Activated CD4-positive, alpha-beta T cell treated with anti-CD3 and anti-CD28 coated beads for 24 hours (primary cell): Measurements from ENCODE around the gene C1QL1.
"Not testable (repeated sequence)": the region's sequence is repeated elsewhere in the genome, so short reads cannot be mapped to it uniquely, and the experiment has no call there.

ENCODE experiments used
- DNase-seq, 2 donors: peaks; one replicate each; pipeline ENCODE4 v3.0.0-alpha.2; 2020; ENCODE audit warnings: low read depth in 2 of 2

C1QL1 gene

DNA sequence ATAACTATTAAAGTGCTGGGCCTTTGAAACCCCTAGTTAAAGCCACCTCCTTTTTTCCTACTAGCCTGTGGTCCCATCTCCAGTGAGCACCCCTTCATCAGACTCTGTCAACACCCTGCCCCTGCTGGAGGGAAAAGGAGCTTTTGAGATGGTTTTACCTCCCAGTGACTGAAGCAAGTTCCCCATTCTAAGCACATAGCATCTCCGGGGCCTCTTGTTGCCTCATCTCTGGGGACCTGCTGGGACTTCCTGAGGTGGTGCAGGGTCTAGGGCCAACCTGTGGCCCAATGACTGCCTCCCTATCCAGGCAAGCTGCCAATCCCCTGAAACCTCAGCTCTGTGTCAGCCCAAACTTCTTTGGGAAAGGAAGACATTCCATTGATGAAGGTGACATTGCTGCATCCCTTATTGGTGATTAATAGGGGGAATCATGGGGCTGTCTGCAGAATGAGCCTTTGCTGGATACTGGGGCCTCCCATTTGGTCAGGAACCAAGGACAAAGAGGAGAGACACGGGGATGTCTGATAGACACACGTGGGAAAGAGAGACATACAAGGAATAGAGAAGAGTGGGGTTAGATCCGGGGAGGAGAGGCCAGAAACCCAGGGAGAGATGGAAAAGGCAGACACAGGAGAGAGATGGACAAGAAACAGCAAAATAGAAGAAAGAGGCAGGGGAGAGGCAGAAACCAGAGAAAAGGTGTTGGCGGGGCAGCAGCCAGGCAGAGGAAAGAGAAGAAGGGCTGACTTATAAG is 2.4 kb downstream of the C1QL1 start:
- DNase-seq, result no peak

DNA sequence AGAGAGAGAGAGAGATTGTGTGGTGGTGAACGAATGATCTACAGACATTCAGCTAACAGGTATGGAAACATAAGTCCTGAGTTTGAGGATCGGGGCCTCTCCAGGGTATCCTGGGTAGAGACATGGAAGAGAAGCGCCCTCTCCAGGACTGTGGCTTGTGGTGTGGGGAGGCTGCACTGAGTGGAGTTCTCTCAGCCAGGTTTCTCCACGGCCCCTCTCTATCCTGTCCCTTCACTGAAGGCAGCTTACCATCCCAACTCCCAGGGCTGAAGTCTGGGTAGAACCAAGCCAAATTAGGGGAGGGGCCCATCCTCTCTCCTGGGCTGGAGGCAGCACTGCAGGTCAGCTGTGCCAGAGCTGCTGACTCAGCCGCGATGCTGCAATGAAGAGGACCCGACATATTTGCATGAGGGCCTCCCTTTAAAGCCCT is 6.2 kb downstream of the C1QL1 start:
- DNase-seq, result no peak

DNA sequence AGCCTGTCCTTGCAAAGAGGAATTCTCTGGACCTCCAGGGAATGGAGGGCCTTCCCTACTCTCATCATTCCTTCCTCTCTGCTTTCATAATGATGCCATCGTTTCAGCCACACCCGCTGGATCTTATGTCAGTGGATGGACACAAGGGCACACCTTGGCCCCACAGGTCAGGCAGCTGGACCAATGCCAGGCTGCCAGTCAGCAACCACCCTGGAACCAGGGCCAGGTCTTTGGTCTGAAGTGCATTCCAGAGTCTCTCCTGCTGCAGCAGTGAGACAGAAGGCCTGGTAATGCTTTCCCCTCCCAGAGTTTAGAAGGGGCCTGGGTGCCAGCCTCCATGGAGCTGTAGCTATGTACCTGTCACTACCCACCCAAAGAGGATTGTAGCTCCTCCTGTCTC is 7.4 kb downstream of the C1QL1 start:
- DNase-seq, result no peak

DNA sequence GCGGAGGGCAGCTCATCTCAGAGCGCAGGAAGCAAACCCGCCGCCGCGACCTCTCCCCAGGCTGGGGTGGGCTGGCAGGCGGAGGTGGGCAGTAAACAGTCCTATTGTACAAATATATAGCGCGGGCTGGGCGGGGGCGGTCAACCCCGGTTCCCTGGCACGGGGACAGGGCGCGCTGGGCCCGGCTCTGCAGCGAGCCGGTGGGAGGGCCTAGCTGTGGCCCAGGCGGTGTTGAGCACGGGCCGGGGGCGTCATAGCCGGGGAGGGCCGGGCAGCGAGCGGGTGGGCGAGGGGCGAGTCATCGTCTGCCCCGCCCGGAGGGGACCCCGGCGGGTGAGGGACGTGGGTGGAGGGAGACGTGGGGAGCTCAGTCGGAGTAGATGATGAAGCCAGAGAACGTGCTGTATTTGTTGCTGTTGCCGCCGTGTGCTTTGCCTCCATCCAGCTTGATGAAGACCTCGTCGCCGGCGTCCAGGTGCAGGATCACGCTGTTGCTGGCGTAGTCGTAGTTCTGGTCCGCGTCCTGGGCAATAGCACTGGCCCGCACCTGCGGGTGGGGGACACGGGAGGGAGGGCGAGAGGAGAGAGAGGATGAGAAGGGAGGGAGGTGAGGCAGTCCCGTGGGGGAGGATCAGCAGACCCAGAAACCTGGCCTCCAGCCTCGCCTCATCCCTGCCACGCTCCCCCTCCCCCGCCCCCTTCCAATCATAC is 8.1 kb downstream of the C1QL1 start:
- no peak for DNase-seq

DNA sequence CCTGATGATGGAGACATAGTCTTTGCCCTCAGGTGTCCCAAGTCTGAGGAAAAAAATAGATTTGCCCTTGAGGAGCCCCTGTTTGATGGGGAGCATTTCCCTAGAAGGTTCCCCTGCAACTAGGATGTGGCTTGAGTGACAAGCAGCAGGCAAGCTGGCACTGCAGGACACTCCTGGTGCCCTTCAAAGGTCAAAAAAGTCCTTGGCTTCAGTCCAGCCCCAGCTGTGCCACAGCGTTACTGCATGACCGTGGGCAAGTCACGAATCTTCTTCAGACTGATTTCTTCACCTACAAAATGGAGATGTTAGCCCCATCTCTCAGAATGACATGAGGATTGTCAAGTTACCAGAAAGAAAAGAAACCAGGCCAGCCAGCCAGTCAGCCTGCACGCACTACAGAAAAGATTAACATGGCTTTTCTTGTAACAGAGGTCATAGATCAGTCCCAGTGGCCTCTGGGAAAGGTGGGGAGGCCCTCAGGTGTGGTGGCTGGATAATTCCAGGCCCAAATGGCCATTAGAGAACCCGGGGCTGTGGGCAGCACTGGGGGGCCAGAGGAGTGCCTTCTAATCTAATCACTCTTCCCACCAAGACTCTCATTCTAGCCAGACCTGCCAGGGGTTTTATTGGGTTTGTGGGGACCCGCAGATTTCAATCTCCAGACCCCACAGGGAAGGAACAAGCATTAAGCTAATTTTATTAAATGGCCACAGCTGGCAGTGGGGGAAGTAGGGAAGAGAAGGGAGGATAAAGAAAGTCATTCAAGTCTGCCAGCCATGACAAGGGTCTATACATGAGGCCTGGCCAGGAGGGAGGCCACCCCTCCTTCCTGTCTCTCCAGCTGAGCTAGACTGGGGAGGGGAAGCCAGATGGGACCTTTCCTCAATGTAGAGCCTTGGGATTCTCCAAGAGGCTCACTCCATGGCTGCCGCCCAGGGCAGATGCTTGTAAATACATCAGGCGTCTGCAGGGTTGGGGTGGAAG is 10.8 kb downstream of the C1QL1 start:
- DNase-seq, result no peak

DNA sequence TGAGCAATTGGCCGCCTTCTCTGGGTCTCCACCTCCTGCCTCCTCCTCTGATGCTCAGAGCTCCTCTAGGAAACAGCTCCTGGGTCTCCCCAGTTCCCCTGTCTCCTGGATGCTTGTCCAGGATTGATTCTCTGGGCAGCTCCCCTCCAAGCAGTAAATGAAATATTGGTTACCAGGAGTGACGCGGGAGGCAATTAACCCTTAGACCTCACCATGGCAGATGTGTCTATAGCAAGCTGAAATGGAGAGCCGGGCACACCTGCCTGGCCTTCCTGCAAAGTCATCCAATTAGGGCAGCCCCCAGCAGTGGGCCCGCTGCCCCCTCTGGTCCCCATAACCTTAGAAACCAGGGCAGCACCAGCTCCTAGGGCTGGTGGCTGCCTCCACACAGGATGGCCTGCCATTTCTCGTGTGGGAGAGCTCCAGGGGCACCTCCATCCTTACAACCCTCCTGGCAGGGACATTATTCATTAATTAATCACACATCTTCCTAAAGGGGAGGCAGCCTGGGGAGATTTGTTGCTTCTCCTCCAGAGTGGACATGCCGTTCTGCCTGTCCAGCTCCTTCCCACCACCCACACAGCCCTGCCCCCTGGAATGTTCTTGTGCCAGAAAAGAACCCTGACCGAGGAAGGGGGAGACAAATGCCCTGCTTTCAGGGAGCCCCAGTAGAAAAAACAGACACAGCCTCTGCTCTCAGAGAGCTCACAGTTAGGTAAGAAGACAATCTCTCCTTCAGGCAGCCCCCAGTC is 12.3 kb downstream of the C1QL1 start:
- no peak for DNase-seq

DNA sequence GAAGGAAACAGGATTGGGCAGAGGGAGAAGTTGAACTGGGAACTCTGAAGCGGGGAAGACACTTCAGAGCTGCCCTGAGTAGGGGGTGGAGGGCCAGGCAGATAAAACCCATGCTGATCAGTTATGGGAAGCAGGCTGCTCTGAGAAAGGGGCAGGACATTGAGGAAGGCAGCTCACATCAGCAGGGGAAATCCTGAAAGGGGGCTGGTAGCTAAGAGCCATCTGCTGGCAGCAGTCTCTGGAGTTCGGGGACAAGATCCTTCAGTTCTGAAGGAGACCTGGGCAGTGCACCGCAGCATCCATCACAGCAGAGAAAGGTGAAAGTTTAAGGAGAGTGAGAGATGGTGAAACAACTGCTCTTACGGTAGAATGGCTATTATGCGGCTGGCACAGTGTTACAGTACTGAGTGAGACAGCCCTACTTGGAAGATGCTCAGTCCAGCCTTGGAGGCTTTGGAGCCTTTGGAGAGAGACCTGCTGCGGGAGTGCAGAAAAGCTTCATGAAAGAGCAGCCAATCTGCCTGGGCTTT is 15.1 kb downstream of the C1QL1 start:
- DNase-seq, result no peak

DNA sequence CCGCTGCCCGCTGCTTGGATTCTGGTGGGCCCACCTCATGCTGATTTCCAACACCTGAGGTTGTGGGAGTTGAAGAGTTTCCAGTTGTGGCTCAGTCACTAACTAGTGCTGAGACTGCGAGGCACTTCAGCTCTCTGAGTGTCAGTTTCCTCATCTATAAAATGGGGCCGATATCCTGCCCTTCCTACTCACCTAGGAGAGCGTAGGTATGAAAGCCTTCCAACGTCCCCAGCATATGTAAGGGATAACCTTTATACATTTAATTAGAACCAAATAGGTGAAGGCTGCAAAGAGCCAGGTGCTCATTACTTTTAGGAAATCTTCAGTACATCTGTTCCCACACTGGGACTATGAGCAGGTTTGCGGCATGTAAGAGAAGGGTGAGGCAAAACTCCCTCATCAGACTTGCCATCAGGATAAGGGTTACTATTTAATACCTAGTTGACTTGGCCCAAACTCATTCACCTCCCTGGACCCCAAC is 19.7 kb downstream of the C1QL1 start:
- DNase-seq, result no peak

DNA sequence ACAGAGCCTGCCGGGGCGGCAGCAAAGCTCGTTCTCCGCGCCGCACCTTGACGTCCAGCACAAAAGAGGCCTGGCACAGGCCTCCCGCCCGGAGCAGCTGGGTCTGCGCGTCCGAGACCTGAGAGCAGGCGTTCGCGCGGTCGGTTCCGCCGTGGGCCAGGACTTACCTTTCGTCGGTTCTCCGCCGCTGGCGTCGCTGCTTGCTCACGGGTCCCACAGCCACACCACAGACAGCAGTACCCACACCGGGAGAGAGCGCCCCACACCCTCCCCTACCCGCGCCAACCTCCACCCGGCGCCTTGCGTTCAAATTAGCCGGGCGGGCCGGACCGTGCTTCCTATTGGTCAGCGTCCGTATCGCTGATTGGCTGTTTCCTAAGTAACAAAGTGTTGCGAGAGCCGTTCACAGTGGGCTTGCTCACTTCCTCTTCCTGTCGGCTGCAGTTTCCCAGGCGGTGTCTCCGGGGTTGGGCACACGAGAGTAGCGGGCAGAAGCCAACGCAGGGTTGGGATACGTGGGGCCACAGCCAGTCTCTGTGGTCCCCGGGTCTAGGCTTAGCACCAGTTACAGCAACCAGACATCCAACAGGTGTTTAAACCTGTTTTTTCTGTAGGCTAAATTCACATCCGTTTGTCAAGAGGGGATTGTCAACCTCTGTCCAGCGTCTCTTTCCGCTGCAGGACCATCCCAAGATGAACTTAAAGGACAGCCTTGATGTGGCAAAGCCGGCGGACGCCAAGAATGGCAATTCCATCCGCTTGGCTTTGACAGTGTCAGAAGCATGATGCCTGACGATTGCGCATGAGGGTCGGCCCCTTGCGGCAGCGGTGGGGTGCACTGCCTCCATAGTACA is 20.4 kb downstream of the C1QL1 start, which contains the start of gene KIF18B:
Gene KIF18B (minus strand): TSS at position 313 of the 854 bp plus-strand sequence. CDS start 11,429 bp downstream, outside the sequence.
- DNase-seq, result peak; percentile 72 to 89

DNA sequence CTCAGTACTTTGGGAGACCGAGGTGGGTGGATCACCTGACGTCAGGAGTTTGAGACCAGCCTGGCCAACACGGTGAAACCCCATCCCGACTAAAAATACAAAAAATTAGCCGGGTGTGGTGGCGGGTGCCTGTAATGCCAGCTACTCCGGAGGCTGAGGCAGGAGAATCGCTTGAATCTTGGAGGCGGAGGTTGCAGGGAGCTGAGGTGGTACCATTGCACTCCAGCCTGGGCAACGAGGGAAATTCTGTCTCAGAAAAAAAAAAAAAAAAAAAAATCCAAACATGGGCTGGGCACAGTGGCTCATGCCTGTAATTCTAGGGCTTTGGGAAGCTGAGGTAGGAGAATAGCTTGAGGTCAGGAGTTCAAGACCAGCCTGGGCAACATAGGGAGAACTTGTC is 22.5 kb downstream of the C1QL1 start:
- not testable (repeated sequence) for DNase-seq

DNA sequence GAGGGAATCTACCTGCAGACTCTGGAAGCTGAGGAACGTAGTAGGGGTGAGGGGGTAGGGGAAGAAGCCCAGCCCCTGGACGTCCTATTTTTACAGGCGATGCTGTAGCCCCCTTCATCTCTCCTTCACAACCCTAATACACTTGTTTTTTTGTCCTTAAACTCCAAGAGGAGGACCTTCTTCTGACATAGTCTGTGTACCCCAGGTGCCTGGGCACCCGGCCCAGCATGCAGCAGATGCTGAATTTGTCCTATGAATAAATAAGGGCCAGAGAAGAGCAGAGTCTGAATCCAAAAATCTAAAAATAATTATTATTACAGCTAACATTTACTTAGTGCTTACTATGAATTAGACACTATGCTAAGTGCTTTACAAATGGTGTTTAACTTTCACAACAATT is 25.6 kb downstream of the C1QL1 start:
- no peak for DNase-seq

DNA sequence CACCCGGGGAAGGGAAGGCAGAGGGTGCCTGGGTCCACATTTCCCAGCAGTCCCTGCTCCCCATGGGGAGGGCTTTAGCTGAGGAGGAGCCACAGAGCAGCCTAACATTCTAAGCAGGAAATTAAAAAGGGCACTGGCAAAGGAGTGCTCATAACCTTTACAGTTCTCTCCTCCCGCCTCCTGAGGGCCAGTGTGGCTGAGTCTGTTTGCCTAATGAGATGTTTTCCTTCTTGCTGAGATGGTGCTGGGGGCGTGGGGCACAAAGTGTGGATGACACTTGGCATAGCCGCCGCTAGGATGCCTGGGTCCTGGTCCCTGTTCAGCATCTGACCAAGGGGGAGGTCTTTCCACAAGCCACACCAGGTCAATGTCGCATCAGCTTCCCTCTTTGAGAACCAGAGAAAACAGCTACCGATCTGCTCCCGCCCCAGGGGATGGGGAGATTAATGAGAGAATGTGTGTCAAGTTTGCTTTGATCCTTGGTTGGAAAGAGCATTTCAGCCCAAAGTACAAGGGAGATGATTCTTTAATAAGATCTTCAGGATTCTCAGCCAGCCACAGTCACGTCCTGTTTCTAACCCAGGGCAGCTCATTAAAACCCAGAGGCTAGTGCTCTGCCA is 26.3 kb downstream of the C1QL1 start:
- no peak for DNase-seq

DNA sequence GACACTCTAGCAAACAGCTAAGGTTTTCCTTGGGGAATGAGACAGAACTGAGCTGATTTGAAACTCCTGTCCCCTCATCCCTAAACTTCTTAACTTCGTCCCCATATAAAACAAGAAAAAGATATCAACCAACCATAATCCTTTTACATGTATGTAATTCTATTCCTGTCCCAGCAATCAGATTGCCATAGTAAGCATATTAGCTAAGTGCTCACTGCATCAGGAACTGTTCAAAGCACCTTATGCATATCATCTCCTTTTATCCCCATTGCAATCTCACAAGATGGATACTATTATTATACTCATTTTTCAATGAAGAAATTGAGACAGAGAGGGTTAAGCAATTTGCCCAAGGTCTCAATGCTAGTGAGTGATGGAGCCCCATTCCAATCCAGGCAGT is 27.3 kb downstream of the C1QL1 start:
- DNase-seq, result no peak

DNA sequence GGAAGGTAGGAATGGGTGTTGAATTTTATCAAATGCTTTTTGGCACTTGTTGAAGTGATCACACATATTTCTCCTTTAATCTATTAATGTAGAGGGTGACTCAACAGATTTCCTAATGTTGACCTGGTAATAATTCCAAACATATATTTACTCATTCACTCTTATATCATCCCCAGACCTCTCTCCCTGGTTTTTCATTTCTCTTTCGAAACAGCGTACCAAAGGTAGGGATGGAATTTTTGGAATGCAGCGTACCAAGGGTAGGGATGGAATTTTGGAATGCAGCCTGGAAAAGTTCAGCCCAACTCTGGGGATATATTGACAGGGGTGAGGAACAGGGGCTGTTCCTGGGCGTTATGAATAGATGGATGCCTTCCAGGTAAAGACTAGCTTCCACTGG is 27.8 kb downstream of the C1QL1 start:
- DNase-seq, result no peak

DNA sequence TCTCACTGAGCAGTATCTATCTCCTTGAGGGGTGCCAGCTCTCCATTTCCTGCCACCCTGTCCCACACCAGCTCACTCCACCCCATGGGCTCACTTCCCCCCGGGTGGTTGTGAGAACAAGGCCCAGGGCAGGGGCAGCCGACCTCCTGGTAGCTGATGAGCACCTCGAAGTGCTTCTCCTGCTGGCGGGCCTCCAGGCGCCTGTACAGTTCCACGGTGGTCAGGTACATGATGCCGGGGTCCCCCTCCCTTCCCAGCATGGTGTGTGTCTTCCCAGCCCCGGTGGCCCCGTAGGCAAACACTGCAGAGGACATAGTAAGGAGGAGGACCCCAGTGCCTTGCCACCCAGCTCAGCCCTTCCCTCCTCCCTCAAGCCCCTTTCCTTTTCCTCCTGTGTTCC is 33.0 kb downstream of the C1QL1 start:
- no peak for DNase-seq

DNA sequence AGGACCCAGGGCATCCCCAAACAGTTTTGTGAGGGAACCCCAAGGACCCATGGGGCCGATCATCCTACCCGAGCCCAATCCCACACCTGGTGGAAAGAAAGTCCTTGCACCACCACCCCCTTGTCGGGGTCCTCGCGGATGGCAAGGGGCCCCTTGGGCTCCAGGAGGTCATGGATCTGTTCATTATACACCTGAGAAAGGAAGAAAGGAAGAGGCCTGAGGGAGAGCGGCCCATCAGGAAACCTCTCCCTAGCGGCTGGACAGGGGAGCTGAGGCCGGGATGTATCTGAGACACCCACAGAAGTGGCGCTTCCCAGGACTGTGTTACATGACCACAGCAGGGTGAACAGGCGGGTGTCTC is 33.4 kb downstream of the C1QL1 start:
- DNase-seq, result no peak

DNA sequence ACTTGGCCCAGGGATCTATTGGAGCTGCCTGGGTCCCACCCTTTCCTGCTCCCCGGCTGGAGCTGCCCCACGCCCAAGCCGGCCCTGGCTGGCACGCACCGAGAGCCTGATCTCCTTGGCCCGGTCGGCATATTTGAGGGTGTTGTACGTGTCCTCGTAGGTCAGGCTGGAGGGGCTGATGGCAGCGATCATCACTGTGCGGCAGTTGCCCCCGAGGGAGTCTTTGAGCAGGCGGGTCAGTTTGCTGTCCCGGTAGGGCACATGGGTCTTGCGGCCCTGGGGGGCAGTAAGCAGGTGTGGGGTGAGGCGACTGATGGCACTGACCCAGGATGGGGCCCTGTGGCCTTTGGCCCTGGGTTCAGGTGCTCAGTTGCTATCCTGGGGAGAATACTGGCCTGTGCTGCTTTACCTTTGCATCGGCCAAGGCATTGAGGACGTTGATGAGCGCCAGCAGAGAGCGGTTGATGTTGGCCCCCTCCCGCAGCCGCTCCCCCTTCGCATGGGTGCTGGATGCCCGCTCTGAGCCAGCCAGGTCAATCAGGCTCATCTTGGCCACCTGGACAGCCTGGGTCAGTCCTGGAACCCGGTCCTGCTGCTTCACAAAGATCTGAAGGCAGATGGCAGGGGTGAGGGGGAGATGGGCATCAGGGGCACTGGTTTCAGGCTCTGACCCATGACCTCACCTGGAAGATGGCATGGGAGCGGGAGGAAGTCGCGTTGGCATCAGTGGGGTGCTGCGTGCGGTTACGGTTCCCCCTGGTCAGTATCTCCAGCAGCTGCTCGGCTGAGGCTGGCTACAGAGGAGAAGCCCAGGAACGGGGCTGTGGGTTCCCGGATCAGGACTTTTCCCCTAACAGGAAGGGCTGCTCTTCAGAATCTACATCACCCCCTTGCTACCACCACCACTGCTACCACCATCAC is 34.0 kb downstream of the C1QL1 start:
- DNase-seq, result no peak

DNA sequence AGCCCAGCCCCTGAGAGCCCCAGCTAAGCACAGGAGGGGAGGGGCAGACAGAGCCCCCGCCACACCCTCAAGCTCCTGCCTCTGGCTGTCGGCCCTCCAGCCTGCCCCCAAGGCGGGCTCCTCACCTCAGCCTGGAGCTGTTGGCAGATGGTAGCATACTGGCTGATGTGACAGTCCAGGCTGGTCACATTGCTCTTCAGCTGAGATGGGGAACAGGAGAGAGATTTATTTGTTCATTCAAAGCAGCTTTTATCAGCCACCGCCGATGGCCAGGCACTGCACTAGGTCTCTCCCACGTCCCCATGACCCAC is 35.4 kb downstream of the C1QL1 start:
- DNase-seq, result no peak
